Transverse colon (tissue), 4 donors: Measurements from ENCODE around the gene PPP1R13B. TPM values are rescaled to one million over a fixed set of nuclear protein-coding genes. Genes with fewer than 3 reads are reported as not detected.

ENCODE experiments used
- DNase-seq: peaks from one replicate; pipeline ENCODE4 v3.0.0-alpha.2; 2019
- H3K27ac ChIP-seq, 4 donors: fragments of 200-600 bp; sonication (generic); 2 replicates each; pipeline ENCODE4 v1.5.1; 2016 to 2018; ENCODE audit warnings: inconsistent platforms in 4 of 4
- H3K27me3 ChIP-seq: fragments of 200-600 bp; sonication (generic); 2 replicates; pipeline ENCODE4 v1.5.1; 2017; ENCODE audit warnings: inconsistent platforms
- H3K36me3 ChIP-seq, 4 donors: fragments of 200-600 bp; sonication (generic); 2 replicates each; pipeline ENCODE4 v1.5.1; 2017 to 2019; ENCODE audit warnings: inconsistent platforms in 4 of 4
- H3K4me1 ChIP-seq, 4 donors: fragments of 200-600 bp; sonication (generic); 2 replicates each; pipeline ENCODE4 v1.5.1; 2017 to 2020; ENCODE audit warnings: inconsistent platforms in 4 of 4
- H3K4me3 ChIP-seq, 4 donors: fragments of 200-600 bp; sonication (generic); 1 replicate in 1 of 4; 2 replicates in 3 of 4; pipeline versions ENCODE4 v1.5.1 to v1.6.1; 2017 to 2019; ENCODE audit warnings: inconsistent platforms in 4 of 4
- H3K9me3 ChIP-seq, 2 donors: fragments of 200-600 bp; sonication (generic); 2 replicates each; pipeline ENCODE4 v1.5.1; 2017 to 2019; ENCODE audit warnings: inconsistent platforms in 2 of 2
- CTCF ChIP-seq, 5 experiments: fragments of 200-600 bp in 3 of 5; fragments of 450-650 bp in 2 of 5; sonication (generic) in 3 of 5; IDR thresholded peaks; 1 replicate in 2 of 5; 2 replicates in 3 of 5; pipeline ENCODE4 v1.5.1; 2016 to 2017; ENCODE audit warnings: antibody characterized with exemption in 5 of 5, inconsistent platforms in 3 of 5, mild to moderate bottlenecking in 2 of 5, moderate library complexity in 1 of 5
- EP300 ChIP-seq: sonication (generic); formaldehyde crosslinking; IDR thresholded peaks from one replicate; pipeline ENCODE4 v1.6.1; 2017; ENCODE audit warnings: antibody characterized with exemption, low read depth
- POLR2A ChIP-seq: fragments of 450-650 bp; IDR thresholded peaks from one replicate; pipeline ENCODE4 v1.6.1; 2016; ENCODE audit warnings: antibody characterized with exemption, mild to moderate bottlenecking, moderate library complexity
- POLR2AphosphoS5 ChIP-seq, 3 donors: sonication (generic); formaldehyde crosslinking; IDR thresholded peaks; one replicate each; pipeline ENCODE4 v1.6.1; 2016; ENCODE audit warnings: antibody characterized with exemption in 3 of 3
- WGBS, 2 donors: methylation state at CpG; one replicate each; pipeline ENCODE4 v1.1.5; 2018; ENCODE audit warnings: low coverage in 1 of 2; 5-methylcytosine and 5-hydroxymethylcytosine counted together
- in situ Hi-C, 4 donors: fragments of 200-750 bp; cut with MboI; loops; one replicate each; pipeline versions ENCODE4 v1.15.0 to v1.15.1; 2017; ENCODE audit warnings: low sequenced_read_pairs in 3 of 4, low pct_ligation_motif_present in 1 of 4, low pct_unique_long_range_greater_than_20kb in 1 of 4
- intact Hi-C: fragments of 100-400 bp; cut with DNase I; formaldehyde crosslinking; loops from one replicate; pipeline ENCODE4 v1.15.1; 2023; ENCODE audit warnings: low total_unique reads
- total RNA-seq, 4 donors: library from RNA; depleted of rRNA; stranded (reverse); fragments of >200 nt; gene quantifications; one replicate each; pipeline ENCODE4 v1.1.0, GENCODE V29; 2016

PPP1R13B gene
- total RNA-seq, 4 donors from 2014 or later, result 31.0 to 109 (median 42.0) TPM

GRCh38 chr14:103762036-103762435 lies 85.3 kb downstream of the PPP1R13B start:
- no peak for TF ChIP-seq CTCF (IDR thresholded peaks at IDR 0.05)
- no peak for TF ChIP-seq POLR2A
- TF ChIP-seq EP300, result no peak
- TF ChIP-seq POLR2AphosphoS5 (IDR thresholded peaks at IDR 0.05), result no peak
- no peak overlapping the region for H3K4me3 ChIP-seq

GRCh38 chr14:103758059-103758776 lies 89.2 kb downstream of the PPP1R13B start:
- no peak for TF ChIP-seq EP300
- no peak for TF ChIP-seq POLR2AphosphoS5 (IDR thresholded peaks at IDR 0.05)
- no peak for TF ChIP-seq POLR2A
- TF ChIP-seq CTCF (IDR thresholded peaks at IDR 0.05), result no peak
- intact Hi-C loops, result no loop called here
- H3K27me3 ChIP-seq, result no peaks in the 10 kb centered on the region

More at GRCh38 chr14:103762036-103762435, 85.3 kb downstream of the PPP1R13B start:
- H3K9me3 ChIP-seq, result no peaks in the 10 kb centered on the region
- no peaks in the 10 kb centered on the region for H3K27me3 ChIP-seq
- H3K4me1 ChIP-seq, result no peaks in the 10 kb centered on the region
- DNase-seq, result no peak
- H3K36me3 ChIP-seq, result peaks cover 0 to 8% (median 0%) of the 10 kb centered on the region in 4 donors
- H3K27ac ChIP-seq, result no peak overlapping the region
- in situ Hi-C loops, result no loop called here
- intact Hi-C loops, result no loop called here
- 40 to 67% methylated on average over 1 of the region's 1 CpG for WGBS, 2 donors

DNA sequence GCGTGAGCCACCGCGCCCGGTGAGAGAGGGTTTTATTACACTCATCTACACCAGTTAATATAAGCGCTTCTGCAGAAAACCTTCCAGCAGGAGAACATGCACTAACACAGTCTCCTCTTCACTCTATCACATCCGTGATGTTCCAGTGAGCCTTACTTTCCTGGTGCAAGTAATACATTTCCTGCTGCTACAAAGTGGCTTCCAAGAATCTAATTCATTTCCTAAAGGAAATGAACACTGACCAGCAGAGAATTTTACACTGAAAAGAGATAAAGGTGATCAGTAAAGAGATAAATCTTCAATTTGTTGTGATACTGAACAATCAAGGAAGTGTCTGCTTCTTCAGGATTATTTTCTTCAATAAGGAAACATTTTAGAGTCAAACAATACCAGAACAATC lies 92.3 kb downstream of the PPP1R13B start:
- peaks cover 0 to 13% (median 4%) of the 10 kb centered on the region in 4 donors for H3K36me3 ChIP-seq
- H3K9me3 ChIP-seq, result no peaks in the 10 kb centered on the region
- no peaks in the 10 kb centered on the region for H3K27me3 ChIP-seq
- 83 to 97% methylated on average over 1 to 6 of the region's 6 CpGs for WGBS, 2 donors
- DNase-seq, result no peak
- intact Hi-C loops, result no loop called here
- H3K27ac ChIP-seq, result no peak overlapping the region
- in situ Hi-C loops, result no loop called here
- no peaks in the 10 kb centered on the region for H3K4me1 ChIP-seq
- TF ChIP-seq EP300, result no peak
- no peak for TF ChIP-seq POLR2A
- no peak for TF ChIP-seq CTCF (IDR thresholded peaks at IDR 0.05)
- no peak for TF ChIP-seq POLR2AphosphoS5 (IDR thresholded peaks at IDR 0.05)
- no peak overlapping the region for H3K4me3 ChIP-seq

More at GRCh38 chr14:103758059-103758776, 89.2 kb downstream of the PPP1R13B start:
- H3K4me3 ChIP-seq, result no peak overlapping the region
- H3K36me3 ChIP-seq, result no peaks in the 10 kb centered on the region
- H3K4me1 ChIP-seq, result no peaks in the 10 kb centered on the region
- WGBS, 2 donors, result 83 to 96% methylated on average over 8 of the region's 8 CpGs
- no peak overlapping the region for H3K27ac ChIP-seq
- H3K9me3 ChIP-seq, result no peaks in the 10 kb centered on the region
- no peak for DNase-seq
- in situ Hi-C loops, result no loop called here

DNA sequence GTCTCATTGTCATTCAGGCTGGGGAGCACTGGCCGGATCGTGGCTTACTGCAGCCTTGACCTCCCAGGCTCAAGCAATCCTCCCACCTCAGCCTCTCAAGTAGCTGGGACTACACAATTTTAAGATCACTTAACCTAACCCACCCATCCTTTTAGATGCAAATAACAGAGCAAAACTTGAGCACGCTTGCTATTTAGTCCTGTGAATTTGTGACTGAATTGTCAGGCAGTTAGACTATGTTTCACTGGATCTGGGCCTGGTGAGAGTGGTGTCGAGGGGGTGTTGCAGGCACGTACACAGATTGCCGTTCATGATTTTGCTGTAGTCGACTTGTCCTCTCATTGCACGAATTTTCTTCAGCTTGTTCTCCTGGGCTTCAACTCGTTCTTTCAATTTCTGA lies 93.6 kb downstream of the PPP1R13B start:
- peaks cover 0 to 4% (median 0%) of the 10 kb centered on the region in 4 donors for H3K4me1 ChIP-seq
- no peak overlapping the region for H3K4me3 ChIP-seq
- H3K9me3 ChIP-seq, result no peaks in the 10 kb centered on the region
- no peak for DNase-seq
- intact Hi-C loops, result no loop called here
- no peak for TF ChIP-seq EP300
- no peak for TF ChIP-seq POLR2A
- no peak for TF ChIP-seq CTCF (IDR thresholded peaks at IDR 0.05)
- TF ChIP-seq POLR2AphosphoS5 (IDR thresholded peaks at IDR 0.05), result no peak
- H3K27ac ChIP-seq, result no peak overlapping the region
- in situ Hi-C loops, result no loop called here
- 88 to 91% methylated on average over 7 to 9 of the region's 9 CpGs for WGBS, 2 donors
- no peaks in the 10 kb centered on the region for H3K27me3 ChIP-seq
- H3K36me3 ChIP-seq, result peaks cover 0 to 15% (median 6%) of the 10 kb centered on the region in 4 donors
